ENCODE results near the gene USP4.

GRCh38 chr3:49351521-49352011 lies 11.7 kb upstream of the USP4 start:
- TF ChIP-seq EZH2phosphoT487 (conservative IDR thresholded peaks at IDR 0.05; ENCODE audit: low read length), result no peak
- TF ChIP-seq, protein P1, sequence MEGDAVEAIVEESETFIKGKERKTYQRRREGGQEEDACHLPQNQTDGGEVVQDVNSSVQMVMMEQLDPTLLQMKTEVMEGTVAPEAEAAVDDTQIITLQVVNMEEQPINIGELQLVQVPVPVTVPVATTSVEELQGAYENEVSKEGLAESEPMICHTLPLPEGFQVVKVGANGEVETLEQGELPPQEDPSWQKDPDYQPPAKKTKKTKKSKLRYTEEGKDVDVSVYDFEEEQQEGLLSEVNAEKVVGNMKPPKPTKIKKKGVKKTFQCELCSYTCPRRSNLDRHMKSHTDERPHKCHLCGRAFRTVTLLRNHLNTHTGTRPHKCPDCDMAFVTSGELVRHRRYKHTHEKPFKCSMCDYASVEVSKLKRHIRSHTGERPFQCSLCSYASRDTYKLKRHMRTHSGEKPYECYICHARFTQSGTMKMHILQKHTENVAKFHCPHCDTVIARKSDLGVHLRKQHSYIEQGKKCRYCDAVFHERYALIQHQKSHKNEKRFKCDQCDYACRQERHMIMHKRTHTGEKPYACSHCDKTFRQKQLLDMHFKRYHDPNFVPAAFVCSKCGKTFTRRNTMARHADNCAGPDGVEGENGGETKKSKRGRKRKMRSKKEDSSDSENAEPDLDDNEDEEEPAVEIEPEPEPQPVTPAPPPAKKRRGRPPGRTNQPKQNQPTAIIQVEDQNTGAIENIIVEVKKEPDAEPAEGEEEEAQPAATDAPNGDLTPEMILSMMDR (IDR thresholded peaks at IDR 0.05; ENCODE audit: insufficient read depth, low read length, poor library complexity, severe bottlenecking), result no peak

Measured in SU-DHL-6 (cell line).